Tibial nerve (tissue), 4 donors: ENCODE data around the gene USF1. TPM values are rescaled to one million over a fixed set of nuclear protein-coding genes. Genes with fewer than 3 reads are reported as not detected.
A peak's percentile ranks its signal among the peaks of the same experiment; 100 is the strongest.

ENCODE experiments used
- DNase-seq, 2 donors: peaks; one replicate each; pipeline ENCODE4 v3.0.0-alpha.2; 2019; ENCODE audit warnings: low spot score in 2 of 2
- H3K27ac ChIP-seq, 4 donors: fragments of 200-600 bp; sonication (generic) in 3 of 4; one replicate each; pipeline ENCODE4 v1.5.1; 2017 to 2019; ENCODE audit warnings: mild to moderate bottlenecking in 1 of 4
- H3K27me3 ChIP-seq, 2 donors: fragments of 200-600 bp; sonication (generic) in 1 of 2; one replicate each; pipeline versions ENCODE4 v1.5.1 to v1.6.0; 2017 to 2019
- H3K36me3 ChIP-seq, 3 donors: fragments of 200-600 bp; sonication (generic); one replicate each; pipeline ENCODE4 v1.5.1; 2018 to 2019
- H3K4me1 ChIP-seq, 4 donors: fragments of 200-600 bp; sonication (generic) in 3 of 4; one replicate each; pipeline ENCODE4 v1.5.1; 2017 to 2019
- H3K4me3 ChIP-seq, 4 donors: fragments of 200-600 bp; sonication (generic) in 3 of 4; one replicate each; pipeline ENCODE4 v1.5.1; 2017 to 2019; ENCODE audit warnings: mild to moderate bottlenecking in 1 of 4, moderate library complexity in 1 of 4
- H3K9me3 ChIP-seq, 4 donors: fragments of 200-600 bp; sonication (generic) in 3 of 4; one replicate each; pipeline ENCODE4 v1.5.1; 2017 to 2019
- CTCF ChIP-seq, 5 experiments: fragments of 200-600 bp in 3 of 5; fragments of 450-650 bp in 2 of 5; sonication (generic) in 3 of 5; IDR thresholded peaks; one replicate each; pipeline ENCODE4 v1.5.1; 2016 to 2019; ENCODE audit warnings: antibody characterized with exemption in 5 of 5, mild to moderate bottlenecking in 3 of 5, moderate library complexity in 2 of 5
- EP300 ChIP-seq, 2 donors: sonication (generic); formaldehyde crosslinking; IDR thresholded peaks; one replicate each; pipeline ENCODE4 v1.6.1; 2017; ENCODE audit warnings: antibody characterized with exemption in 2 of 2, mild to moderate bottlenecking in 1 of 2
- POLR2A ChIP-seq, 2 donors: fragments of 450-650 bp; IDR thresholded peaks; one replicate each; pipeline ENCODE4 v1.6.1; 2017; ENCODE audit warnings: antibody characterized with exemption in 2 of 2, mild to moderate bottlenecking in 2 of 2, moderate library complexity in 2 of 2
- WGBS, 2 donors: methylation state at CpG; one replicate each; pipeline ENCODE4 v1.1.5; 2018; 5-methylcytosine and 5-hydroxymethylcytosine counted together
- total RNA-seq, 4 donors: library from RNA; depleted of rRNA; stranded (reverse); fragments of >200 nt; gene quantifications; one replicate each; pipeline ENCODE4 v1.1.0, GENCODE V29; 2016

The USF1 gene
- total RNA-seq, 4 donors from 2014 or later = 59.4 to 66.1 (median 62.9) TPM

- H3K27me3 ChIP-seq = no peaks in the 10 kb centered on the region
- H3K4me1 ChIP-seq = peaks cover 0 to 22% (median 12%) of the 10 kb centered on the region in 4 donors
- no peaks in the 10 kb centered on the region for H3K9me3 ChIP-seq
- no peak for DNase-seq
- no peak overlapping the region for H3K4me3 ChIP-seq
- H3K27ac ChIP-seq = peak overlapping the region in 1 of 4 donors; percentile 25
- 93 to 98% methylated on average over 13 to 14 of the region's 18 CpGs for WGBS, 2 donors
- TF ChIP-seq POLR2A (IDR thresholded peaks at IDR 0.05) (no peak), EP300 (IDR thresholded peaks at IDR 0.05) (no peak), CTCF (IDR thresholded peaks at IDR 0.05) (no peak)
- peaks cover 0 to 42% (median 0%) of the 10 kb centered on the region in 3 donors for H3K36me3 ChIP-seq
Observed at GRCh38 chr1:161047436-161048420, 2.0 kb upstream of the USF1 start.

GRCh38 chr1:161046605-161047228 lies 940 bp upstream of the USF1 start:
- peak overlapping the region; percentile 65 to 95 (median 92) for H3K27ac ChIP-seq
- H3K4me3 ChIP-seq = peak overlapping the region in 3 of 4 donors; percentile 73 to 94 (median 88)
- 81 to 85% methylated on average over 2 of the region's 2 CpGs for WGBS, 2 donors
- peaks cover 3 to 48% (median 7%) of the 10 kb centered on the region in 3 donors for H3K36me3 ChIP-seq
- H3K4me1 ChIP-seq = peaks cover 0 to 25% (median 12%) of the 10 kb centered on the region in 4 donors
- no peaks in the 10 kb centered on the region for H3K27me3 ChIP-seq
- TF ChIP-seq EP300 (IDR thresholded peaks at IDR 0.05) = no peak
- no peak for TF ChIP-seq CTCF (IDR thresholded peaks at IDR 0.05)
- TF ChIP-seq POLR2A (IDR thresholded peaks at IDR 0.05) = no peak
- no peak for DNase-seq
- H3K9me3 ChIP-seq = no peaks in the 10 kb centered on the region

GRCh38 chr1:161044908-161045735 lies 655 bp downstream of the USF1 start:
- peak overlapping the region; percentile 65 to 95 (median 92) for H3K27ac ChIP-seq
- peak in 1 of 2 donors; percentile 43 for DNase-seq
- H3K36me3 ChIP-seq = peaks cover 9 to 57% (median 15%) of the 10 kb centered on the region in 3 donors
- TF ChIP-seq CTCF (IDR thresholded peaks at IDR 0.05) (no peak), EP300 (IDR thresholded peaks at IDR 0.05) (peak in 1 of 2 donors; percentile 53), POLR2A (IDR thresholded peaks at IDR 0.05) (no peak)
- no peaks in the 10 kb centered on the region for H3K9me3 ChIP-seq
- peak overlapping the region; percentile 67 to 94 (median 80) for H3K4me3 ChIP-seq
- WGBS, 2 donors = 0% methylated on average over 39 to 46 of the region's 48 CpGs
- no peaks in the 10 kb centered on the region for H3K27me3 ChIP-seq
- peaks cover 0 to 25% (median 12%) of the 10 kb centered on the region in 4 donors for H3K4me1 ChIP-seq

GRCh38 chr1:161044535-161044907 lies 1.3 kb downstream of the USF1 start:
- peaks cover 9 to 59% (median 21%) of the 10 kb centered on the region in 3 donors for H3K36me3 ChIP-seq
- DNase-seq = no peak
- TF ChIP-seq POLR2A (IDR thresholded peaks at IDR 0.05) (no peak), EP300 (IDR thresholded peaks at IDR 0.05) (no peak), CTCF (IDR thresholded peaks at IDR 0.05) (no peak)
- H3K27me3 ChIP-seq = no peaks in the 10 kb centered on the region
- H3K27ac ChIP-seq = peak overlapping the region; percentile 65 to 95 (median 92)
- peak overlapping the region; percentile 67 to 94 (median 80) for H3K4me3 ChIP-seq
- no peaks in the 10 kb centered on the region for H3K9me3 ChIP-seq
- peaks cover 0 to 25% (median 12%) of the 10 kb centered on the region in 4 donors for H3K4me1 ChIP-seq
